CD14-positive monocyte (primary cell): ENCODE results near the gene ADAMTS3. TPM values are rescaled to one million over a fixed set of nuclear protein-coding genes. Genes with fewer than 3 reads are reported as not detected.

Experiments
- DNase-seq, 3 donors: peaks; one replicate each; pipeline ENCODE4 v3.0.0-alpha.2; 2011 to 2022
- H2AFZ ChIP-seq: 2 replicates; pipeline ENCODE4 v1.6.0; 2012; ENCODE audit warnings: mild to moderate bottlenecking, low read depth, low read length, inconsistent platforms; ENCODE audit not compliant: insufficient read depth, poor library complexity, severe bottlenecking
- H3K27ac ChIP-seq, 2 donors: 1 replicate in 1 of 2; 2 replicates in 1 of 2; pipeline ENCODE4 v1.5.1; 2012 to 2013; ENCODE audit warnings: low read length in 2 of 2, control low read depth in 1 of 2, inconsistent platforms in 1 of 2, low read depth in 1 of 2, mild to moderate bottlenecking in 1 of 2
- H3K27me3 ChIP-seq, 2 donors: one replicate each; pipeline versions ENCODE4 v1.6.0 to v1.6.1; 2011 to 2013; ENCODE audit warnings: low read length in 2 of 2; ENCODE audit not compliant: control insufficient read depth in 2 of 2, insufficient read depth in 2 of 2
- H3K36me3 ChIP-seq, 2 donors: replicated peaks in 1 of 2; 1 replicate in 1 of 2; 2 replicates in 1 of 2; pipeline versions ENCODE4 v1.5.1 to v1.6.1; 2012 to 2013; ENCODE audit warnings: low read length in 2 of 2, control low read depth in 1 of 2, inconsistent platforms in 1 of 2, mild to moderate bottlenecking in 1 of 2; ENCODE audit not compliant: insufficient read depth in 2 of 2, control insufficient read depth in 1 of 2
- H3K4me1 ChIP-seq, 2 donors: 1 replicate in 1 of 2; 2 replicates in 1 of 2; pipeline versions ENCODE4 v1.5.1 to v1.6.1; 2012 to 2013; ENCODE audit warnings: low read length in 2 of 2, control low read depth in 1 of 2, inconsistent platforms in 1 of 2, mild to moderate bottlenecking in 1 of 2, moderate library complexity in 1 of 2; ENCODE audit not compliant: insufficient read depth in 2 of 2, control insufficient read depth in 1 of 2
- H3K4me2 ChIP-seq: replicated peaks from 2 replicates; pipeline ENCODE3; 2012; ENCODE audit warnings: low read length, moderate library complexity, mild to moderate bottlenecking; ENCODE audit not compliant: poor library complexity, severe bottlenecking; ENCODE audit errors: extremely low read depth
- H3K4me3 ChIP-seq, 3 experiments: fragments of 200-600 bp in 1 of 3; sonication (generic) in 1 of 3; replicated peaks in 1 of 3; 1 replicate in 2 of 3; 2 replicates in 1 of 3; pipeline ENCODE4 v1.5.1; 2011 to 2013; ENCODE audit warnings: low read length in 3 of 3, mild to moderate bottlenecking in 3 of 3, control low read depth in 2 of 3, low read depth in 2 of 3, inconsistent platforms in 1 of 3, moderate library complexity in 1 of 3
- H3K79me2 ChIP-seq: 2 replicates; pipeline ENCODE4 v1.6.0; 2012; ENCODE audit warnings: mild to moderate bottlenecking, control low read depth, inconsistent platforms, low read length, moderate library complexity; ENCODE audit not compliant: insufficient read depth
- H3K9ac ChIP-seq: 2 replicates; pipeline ENCODE4 v1.6.0; 2017; ENCODE audit warnings: low read length, mild to moderate bottlenecking; ENCODE audit not compliant: insufficient read depth, poor library complexity, severe bottlenecking
- H3K9me3 ChIP-seq, 2 donors: replicated peaks in 1 of 2; 1 replicate in 1 of 2; 2 replicates in 1 of 2; pipeline versions ENCODE4 v1.5.1 to v1.6.1; 2012 to 2013; ENCODE audit warnings: low read length in 2 of 2, control low read depth in 1 of 2; ENCODE audit not compliant: control insufficient read depth in 1 of 2, insufficient read depth in 1 of 2
- H4K20me1 ChIP-seq: 2 replicates; pipeline ENCODE4 v1.6.0; 2012; ENCODE audit warnings: mild to moderate bottlenecking, low read length, control low read depth, moderate library complexity; ENCODE audit not compliant: insufficient read depth
- H3K27ac Mint-ChIP-seq, 7 donors: one replicate each; pipeline ENCODE4 v1.8.0; 2020; ENCODE audit warnings: mild to moderate bottlenecking in 7 of 7, mixed read lengths in 7 of 7, moderate library complexity in 6 of 7, inconsistent platforms in 2 of 7
- H3K27me3 Mint-ChIP-seq, 3 donors: one replicate each; pipeline ENCODE4 v1.8.0; 2021 to 2022; ENCODE audit warnings: low read depth in 3 of 3, mild to moderate bottlenecking in 3 of 3, mixed read lengths in 3 of 3, moderate library complexity in 3 of 3, inconsistent platforms in 1 of 3
- H3K36me3 Mint-ChIP-seq, 2 donors: one replicate each; pipeline ENCODE4 v1.8.0; 2020; ENCODE audit warnings: mixed read lengths in 2 of 2, inconsistent platforms in 1 of 2, mild to moderate bottlenecking in 1 of 2
- H3K4me1 Mint-ChIP-seq: one replicate; pipeline ENCODE4 v1.8.0; 2020; ENCODE audit warnings: mild to moderate bottlenecking, mixed read lengths
- H3K4me3 Mint-ChIP-seq, 2 donors: one replicate each; pipeline ENCODE4 v1.8.0; 2020; ENCODE audit warnings: mild to moderate bottlenecking in 2 of 2, mixed read lengths in 2 of 2, moderate library complexity in 1 of 2
- H3K9me3 Mint-ChIP-seq, 7 donors: one replicate each; pipeline ENCODE4 v1.8.0; 2020 to 2022; ENCODE audit warnings: mixed read lengths in 7 of 7, mild to moderate bottlenecking in 6 of 7, moderate library complexity in 6 of 7, inconsistent platforms in 2 of 7
- WGBS: methylation state at CpG from one replicate; pipeline ENCODE4 v1.1.5; 2013; ENCODE audit warnings: missing lambda C conversion rate; ENCODE audit not compliant: insufficient coverage; 5-methylcytosine and 5-hydroxymethylcytosine counted together
- intact Hi-C, 2 donors: fragments of 100-400 bp; cut with micrococcal nuclease; formaldehyde crosslinking; loops; one replicate each; pipeline versions ENCODE4 v1.15.0 to v1.15.1; 2023
- polyA plus RNA-seq, 3 donors: library from polyadenylated mRNA; depleted of rRNA in 1 of 3; unstranded in 2 of 3; stranded (reverse) in 1 of 3; fragments of 300-500 nt in 2 of 3; fragments of >200 nt in 1 of 3; fragmentation: Illumina TruSeq in 2 of 3; gene quantifications; 1 replicate in 2 of 3; 2 replicates in 1 of 3; pipeline ENCODE4 v1.2.3, GENCODE V29; 2012 to 2021
- TF ChIP-seq, protein P1 (sequence below): fragments of 200-600 bp; IDR thresholded peaks from one replicate; pipeline ENCODE4 v1.8.0; 2022; ENCODE audit warnings: antibody characterized with exemption, mild to moderate bottlenecking

Gene ADAMTS3
- polyA plus RNA-seq, 3 donors, result not detected

DNA sequence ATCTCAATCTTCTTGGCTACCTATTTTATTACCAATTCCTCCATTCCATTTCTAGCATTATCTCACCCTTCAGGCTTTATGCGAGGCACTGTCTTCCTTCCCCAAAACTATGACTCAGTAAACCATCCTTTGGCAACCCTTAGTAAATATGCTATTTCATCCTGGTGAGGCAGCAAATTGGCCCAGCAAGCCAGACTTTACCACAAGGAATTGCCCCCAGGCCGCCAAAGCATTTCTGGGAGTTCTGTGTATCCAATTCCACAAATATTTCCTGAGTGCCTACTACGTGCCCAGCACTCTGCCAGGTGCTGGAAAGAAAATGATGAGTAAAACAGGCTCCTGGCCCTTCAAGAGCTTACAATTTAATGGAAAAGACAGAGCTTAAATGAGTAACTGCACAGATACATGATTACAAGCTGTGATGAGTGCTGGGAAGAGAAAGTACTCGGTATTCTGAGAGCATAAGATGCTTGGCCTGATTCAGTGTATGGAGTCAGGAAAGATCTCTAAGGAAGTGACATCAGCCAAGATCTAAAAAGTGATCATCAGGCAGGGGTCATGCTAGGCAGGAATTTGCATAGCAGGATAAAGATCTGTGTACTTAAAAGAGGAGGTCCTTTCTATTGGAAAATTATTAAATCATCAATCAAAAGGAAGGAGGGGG is 193.8 kb downstream of the ADAMTS3 start:
- H3K27me3 ChIP-seq, result no peaks in the 10 kb centered on the region
- no peak overlapping the region for H2AFZ ChIP-seq
- Mint-ChIP-seq H3K36me3 (no peaks in the 10 kb centered on the region), H3K9me3 (peaks cover 0 to 5% (median 3%) of the 10 kb centered on the region in 7 donors), H3K4me1 (no peaks in the 10 kb centered on the region), H3K4me3 (no peak overlapping the region), H3K27ac (no peak overlapping the region), H3K27me3 (no peaks in the 10 kb centered on the region)
- no peak overlapping the region for H3K27ac ChIP-seq
- no peak overlapping the region for H3K9ac ChIP-seq
- H4K20me1 ChIP-seq, result no peaks in the 10 kb centered on the region
- no peak overlapping the region for H3K4me2 ChIP-seq
- no peaks in the 10 kb centered on the region for H3K79me2 ChIP-seq
- H3K4me1 ChIP-seq, result no peaks in the 10 kb centered on the region
- H3K36me3 ChIP-seq, result no peaks in the 10 kb centered on the region
- 34% methylated on average over 3 of the region's 4 CpGs for WGBS
- intact Hi-C loops, result no loop called here
- TF ChIP-seq, protein P1, sequence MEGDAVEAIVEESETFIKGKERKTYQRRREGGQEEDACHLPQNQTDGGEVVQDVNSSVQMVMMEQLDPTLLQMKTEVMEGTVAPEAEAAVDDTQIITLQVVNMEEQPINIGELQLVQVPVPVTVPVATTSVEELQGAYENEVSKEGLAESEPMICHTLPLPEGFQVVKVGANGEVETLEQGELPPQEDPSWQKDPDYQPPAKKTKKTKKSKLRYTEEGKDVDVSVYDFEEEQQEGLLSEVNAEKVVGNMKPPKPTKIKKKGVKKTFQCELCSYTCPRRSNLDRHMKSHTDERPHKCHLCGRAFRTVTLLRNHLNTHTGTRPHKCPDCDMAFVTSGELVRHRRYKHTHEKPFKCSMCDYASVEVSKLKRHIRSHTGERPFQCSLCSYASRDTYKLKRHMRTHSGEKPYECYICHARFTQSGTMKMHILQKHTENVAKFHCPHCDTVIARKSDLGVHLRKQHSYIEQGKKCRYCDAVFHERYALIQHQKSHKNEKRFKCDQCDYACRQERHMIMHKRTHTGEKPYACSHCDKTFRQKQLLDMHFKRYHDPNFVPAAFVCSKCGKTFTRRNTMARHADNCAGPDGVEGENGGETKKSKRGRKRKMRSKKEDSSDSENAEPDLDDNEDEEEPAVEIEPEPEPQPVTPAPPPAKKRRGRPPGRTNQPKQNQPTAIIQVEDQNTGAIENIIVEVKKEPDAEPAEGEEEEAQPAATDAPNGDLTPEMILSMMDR, result no peak
- no peak for DNase-seq
- no peak overlapping the region for H3K4me3 ChIP-seq
- no peaks in the 10 kb centered on the region for H3K9me3 ChIP-seq

DNA sequence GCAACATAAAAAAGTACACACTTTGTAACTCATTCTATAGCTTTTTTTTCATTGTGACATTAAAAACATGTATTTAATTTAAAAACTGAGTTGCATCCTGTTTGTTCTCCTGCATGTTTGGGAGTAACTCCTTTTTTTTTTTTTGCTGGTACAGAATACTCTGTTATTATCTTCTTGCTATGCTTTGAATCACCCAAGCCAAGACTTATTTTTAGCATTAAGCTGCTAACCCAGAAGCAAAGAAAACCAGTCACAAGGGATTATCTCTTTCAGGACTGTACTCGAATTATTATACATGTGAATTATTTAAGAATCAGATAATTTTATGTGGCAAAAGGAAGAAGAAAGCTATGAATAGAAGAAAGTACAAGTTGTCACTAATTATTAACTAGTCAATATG is 194.9 kb downstream of the ADAMTS3 start:
- no peaks in the 10 kb centered on the region for H3K9me3 ChIP-seq
- H3K27ac Mint-ChIP-seq, result no peak overlapping the region
- H3K4me2 ChIP-seq, result no peak overlapping the region
- no peaks in the 10 kb centered on the region for H4K20me1 ChIP-seq
- no peaks in the 10 kb centered on the region for H3K36me3 ChIP-seq
- H3K9ac ChIP-seq, result no peak overlapping the region
- no peaks in the 10 kb centered on the region for H3K4me1 ChIP-seq
- DNase-seq, result no peak
- H3K4me3 Mint-ChIP-seq, result no peak overlapping the region
- intact Hi-C loops, result no loop called here
- H3K36me3 Mint-ChIP-seq, result no peaks in the 10 kb centered on the region
- no peaks in the 10 kb centered on the region for H3K27me3 Mint-ChIP-seq
- no peak overlapping the region for H3K4me3 ChIP-seq
- TF ChIP-seq, protein P1, result no peak
- peaks cover 0 to 7% (median 5%) of the 10 kb centered on the region in 7 donors for H3K9me3 Mint-ChIP-seq
- no peaks in the 10 kb centered on the region for H3K27me3 ChIP-seq
- no peaks in the 10 kb centered on the region for H3K4me1 Mint-ChIP-seq
- H3K79me2 ChIP-seq, result no peaks in the 10 kb centered on the region
- H3K27ac ChIP-seq, result no peak overlapping the region
- no peak overlapping the region for H2AFZ ChIP-seq
- no CpG with 5 or more reads among the region's 1 CpG for WGBS
